GM10266 (cell line): ENCODE data around the gene DOCK7.

Source experiments
- DNase-seq: peaks from one replicate; pipeline ENCODE4 v3.0.0; 2012; ENCODE audit errors: extremely low spot score
- CTCF ChIP-seq: IDR thresholded peaks from 2 replicates; pipeline ENCODE4 v1.5.1; 2012; ENCODE audit warnings: mild to moderate bottlenecking, low read depth; ENCODE audit not compliant: control insufficient read depth, insufficient read depth; ENCODE audit errors: missing control alignments

Gene DOCK7

GRCh38 chr1:62405247-62405646 is 282.9 kb downstream of the DOCK7 start:
- no peak for TF ChIP-seq CTCF
- no peak for DNase-seq
